Skeletal muscle cell (primary cell): ENCODE results near the gene CAMK1.

Source experiments
- DNase-seq: peaks from one replicate; pipeline ENCODE4 v3.0.0-alpha.2; 2010; ENCODE audit warnings: low read depth
- H3K4me3 ChIP-seq: 2 replicates; pipeline ENCODE4 v1.5.1; 2011; ENCODE audit warnings: low read depth, mild to moderate bottlenecking, control low read depth, low read length, moderate library complexity

Gene CAMK1

DNA sequence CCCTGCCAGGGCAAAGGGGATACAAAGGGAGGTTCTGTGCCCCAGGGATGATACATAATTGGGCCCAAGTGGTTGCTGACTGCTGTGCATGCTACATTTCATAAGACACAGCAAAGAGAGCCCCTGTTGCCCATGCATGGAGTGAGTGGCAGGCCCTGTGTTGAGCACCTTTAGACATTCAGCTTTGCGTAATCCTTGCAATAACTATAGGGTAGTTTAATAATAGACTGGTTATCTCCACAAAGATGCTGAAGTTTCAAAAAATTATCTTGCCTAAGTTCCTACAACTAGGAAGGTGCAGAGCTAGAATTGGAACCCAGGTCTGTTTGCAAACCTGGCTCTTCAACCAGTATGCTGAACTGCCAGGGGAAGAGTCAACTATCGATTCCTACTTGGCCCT is 21.7 kb downstream of the CAMK1 start:
- DNase-seq = no peak
- no peak overlapping the region for H3K4me3 ChIP-seq

GRCh38 chr3:9747267-9747666 is 22.5 kb downstream of the CAMK1 start:
- peak; percentile 14 for DNase-seq
- H3K4me3 ChIP-seq = no peak overlapping the region

GRCh38 chr3:9746330-9746729 is 23.4 kb downstream of the CAMK1 start:
- DNase-seq = peak; percentile 65
- H3K4me3 ChIP-seq = no peak overlapping the region

- no peak overlapping the region for H3K4me3 ChIP-seq
- no peak for DNase-seq
These were observed 24.2 kb downstream of the CAMK1 start for GRCh38 chr3:9745521-9745920.

DNA sequence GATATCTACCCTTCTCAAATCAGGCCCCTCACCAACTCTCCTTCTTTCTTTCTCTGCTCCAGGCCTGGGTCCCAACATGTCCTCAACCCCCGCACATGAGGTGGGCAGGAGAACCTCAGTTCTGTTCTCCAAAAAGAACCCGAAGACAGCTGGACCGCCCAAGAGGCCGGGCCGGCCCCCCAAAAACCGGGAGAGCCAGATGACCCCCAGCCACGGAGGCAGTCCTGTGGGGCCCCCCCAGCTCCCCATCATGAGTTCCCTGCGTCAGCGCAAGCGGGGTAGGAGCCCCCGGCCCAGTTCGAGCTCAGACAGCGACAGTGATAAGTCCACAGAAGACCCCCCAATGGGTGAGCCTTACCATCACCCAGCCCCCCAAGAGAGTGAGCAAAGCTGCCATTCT is 25.6 kb downstream of the CAMK1 start:
- H3K4me3 ChIP-seq = no peak overlapping the region
- no peak for DNase-seq

DNA sequence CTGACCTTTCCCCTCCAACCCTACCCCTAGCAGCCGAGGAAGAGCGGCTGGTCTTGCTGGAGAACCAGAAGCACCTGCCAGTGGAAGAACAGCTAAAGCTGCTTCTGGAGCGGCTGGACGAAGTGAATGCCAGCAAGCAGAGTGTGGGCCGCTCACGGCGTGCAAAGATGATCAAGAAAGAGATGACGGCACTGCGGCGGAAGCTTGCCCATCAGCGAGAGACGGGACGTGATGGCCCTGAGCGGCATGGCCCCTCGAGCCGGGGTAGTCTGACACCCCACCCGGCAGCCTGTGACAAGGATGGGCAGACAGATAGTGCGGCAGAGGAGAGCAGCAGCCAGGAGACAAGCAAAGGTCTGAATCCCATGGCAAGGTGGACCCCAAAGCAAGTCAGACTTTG is 26.2 kb downstream of the CAMK1 start:
- DNase-seq = no peak
- H3K4me3 ChIP-seq = no peak overlapping the region

DNA sequence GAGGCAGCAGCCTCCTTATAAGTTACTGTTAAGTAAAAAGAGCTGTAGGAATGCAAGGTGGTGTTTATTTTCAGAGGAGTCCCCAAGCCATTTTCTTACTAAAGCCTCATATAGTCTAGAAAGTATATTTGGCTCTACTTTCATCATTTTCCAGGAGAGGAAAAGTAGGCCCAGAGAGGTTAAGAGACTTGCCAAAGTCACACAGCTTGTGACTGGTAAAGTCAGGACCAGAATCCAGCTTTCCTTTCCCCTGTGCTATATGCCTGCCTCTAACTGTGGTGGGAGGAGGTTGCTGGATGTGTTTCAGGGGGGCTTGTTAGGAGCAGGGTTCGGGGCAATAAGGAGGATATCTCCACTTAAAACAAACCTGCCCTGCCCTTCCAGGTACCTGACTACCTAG is 27.2 kb downstream of the CAMK1 start:
- no peak for DNase-seq
- no peak overlapping the region for H3K4me3 ChIP-seq

GRCh38 chr3:9739181-9739580 is 30.6 kb downstream of the CAMK1 start:
- no peak overlapping the region for H3K4me3 ChIP-seq

GRCh38 chr3:9736831-9737230 is 32.9 kb downstream of the CAMK1 start:
- no peak overlapping the region for H3K4me3 ChIP-seq
- DNase-seq = no peak

More at GRCh38 chr3:9739181-9739580, 30.6 kb downstream of the CAMK1 start:
- no peak for DNase-seq

DNA sequence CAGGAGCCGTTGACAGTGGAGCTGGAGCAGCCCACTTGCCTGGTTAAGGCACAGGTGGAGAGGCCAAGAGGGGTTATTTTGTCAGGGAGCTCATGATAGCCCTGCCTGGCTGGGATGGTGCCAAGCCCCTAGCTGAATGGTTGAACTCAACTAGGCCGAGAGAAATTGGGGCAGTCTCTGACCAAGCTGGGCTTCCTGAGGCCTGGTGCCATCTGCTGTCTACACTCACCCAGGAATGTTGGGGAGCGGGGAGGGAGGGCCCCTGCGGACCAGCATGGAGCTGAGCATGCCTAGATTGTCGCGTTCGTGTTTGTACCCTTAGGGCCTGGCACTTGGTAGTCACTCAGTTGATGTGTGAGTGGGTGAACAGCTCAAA is 37.0 kb downstream of the CAMK1 start:
- DNase-seq = no peak
- H3K4me3 ChIP-seq = peak overlapping the region; percentile 96

GRCh38 chr3:9732080-9732739 is 37.5 kb downstream of the CAMK1 start:
- DNase-seq = no peak

DNA sequence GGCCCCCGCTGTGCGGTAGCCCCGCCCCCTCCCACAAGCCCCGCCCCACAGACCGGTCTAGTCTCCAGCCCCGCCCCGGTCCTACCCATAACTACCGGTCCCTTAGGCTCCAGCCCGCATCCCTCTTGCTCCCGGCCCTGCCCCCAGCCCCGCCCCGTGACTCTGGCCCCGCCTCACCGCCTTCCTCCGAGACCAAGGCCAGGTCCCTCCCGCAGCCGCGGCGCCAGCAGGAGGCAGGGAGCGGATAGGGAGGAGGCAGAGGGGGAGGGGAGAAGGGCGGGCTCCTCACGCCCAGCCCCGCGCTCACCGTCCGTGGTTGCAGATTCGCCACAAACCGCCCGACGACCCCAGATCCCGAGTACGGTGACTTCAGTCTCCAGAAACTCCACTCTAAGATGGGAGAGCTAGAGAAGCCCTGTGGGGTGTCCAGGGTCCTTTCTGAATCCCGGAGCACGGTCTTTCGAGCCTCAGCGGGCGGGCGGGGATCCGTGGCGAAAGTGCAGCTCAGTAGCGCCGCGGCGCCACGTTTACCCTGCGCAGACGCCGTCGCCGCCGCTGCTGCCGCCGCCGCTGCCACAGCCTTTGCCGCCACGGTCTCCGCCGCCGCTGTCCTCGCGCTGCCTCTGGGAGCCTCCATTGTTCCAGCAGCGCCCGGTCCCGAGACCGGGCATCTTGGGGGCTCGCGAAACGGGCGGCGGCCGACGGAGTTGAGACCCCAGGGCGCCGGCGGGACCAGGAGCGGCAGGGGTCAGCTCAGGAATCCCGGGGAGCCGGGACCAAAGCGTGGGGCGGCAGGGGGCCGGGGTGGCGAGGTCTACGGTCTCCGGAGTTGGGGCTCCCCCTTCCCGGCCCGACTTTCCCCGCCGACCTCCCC is 38.3 kb downstream of the CAMK1 start, which contains the start of gene BRPF1:
TSS of gene BRPF1 (plus strand) at position 530 of the 874 bp plus-strand sequence. CDS start 2,406 bp downstream, outside the sequence.
- H3K4me3 ChIP-seq = peak within 1 kb of the TSS; percentile 96
- peak; percentile 99 for DNase-seq

More at GRCh38 chr3:9732080-9732739, 37.5 kb downstream of the CAMK1 start:
- H3K4me3 ChIP-seq = peak overlapping the region; percentile 96

- H3K4me3 ChIP-seq = peak overlapping the region; percentile 59
- no peak for DNase-seq
These were observed 39.0 kb downstream of the CAMK1 start for GRCh38 chr3:9730657-9731205.

DNA sequence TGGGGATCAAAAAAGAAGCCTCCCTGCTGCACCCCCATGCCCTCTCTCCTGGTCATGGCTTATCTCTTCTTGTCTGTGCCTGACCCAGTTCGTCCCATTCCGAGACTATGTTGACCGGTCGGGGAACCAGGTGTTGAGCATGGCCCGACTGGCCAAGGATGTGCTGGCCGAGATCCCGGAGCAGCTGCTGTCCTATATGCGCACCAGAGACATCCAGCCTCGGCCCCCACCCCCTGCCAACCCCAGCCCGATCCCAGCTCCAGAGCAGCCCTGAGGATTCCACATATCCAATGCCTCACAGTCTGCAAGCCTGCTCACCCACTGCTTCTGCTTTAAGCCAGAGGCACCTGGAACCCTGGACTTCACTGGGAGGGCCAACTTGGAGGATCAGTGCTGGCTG is 40.3 kb downstream of the CAMK1 start:
- no peak overlapping the region for H3K4me3 ChIP-seq
- no peak for DNase-seq

GRCh38 chr3:9727743-9728142 is 42.0 kb downstream of the CAMK1 start:
- H3K4me3 ChIP-seq = no peak overlapping the region
- no peak for DNase-seq

DNA sequence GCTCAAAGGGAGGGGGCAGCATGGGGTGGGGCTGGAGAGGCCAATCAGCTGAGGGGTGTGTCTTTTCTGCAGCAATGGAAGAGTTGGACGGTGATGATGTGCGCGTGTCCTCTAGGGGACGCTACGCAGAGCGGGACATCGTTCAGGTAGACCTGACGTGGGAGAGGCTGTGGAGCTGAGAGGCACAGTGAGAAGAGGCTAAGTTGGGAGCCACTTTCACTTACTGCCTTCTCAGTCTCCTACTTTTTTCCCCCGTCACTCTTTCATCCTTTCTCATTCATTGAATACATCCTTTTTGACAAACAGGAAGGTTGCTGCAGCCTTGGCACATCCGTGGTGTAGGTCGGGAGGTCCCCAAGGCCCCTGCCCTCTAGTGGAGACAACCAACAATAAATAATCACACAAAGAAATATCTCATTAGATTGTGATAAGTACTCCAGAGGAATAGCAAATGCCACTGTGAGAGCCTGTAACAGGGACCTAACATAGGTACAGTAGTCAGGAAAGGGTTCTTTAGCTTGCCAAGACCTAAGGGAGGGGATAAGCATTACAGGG is 42.6 kb downstream of the CAMK1 start:
- DNase-seq = no peak
- H3K4me3 ChIP-seq = no peak overlapping the region

DNA sequence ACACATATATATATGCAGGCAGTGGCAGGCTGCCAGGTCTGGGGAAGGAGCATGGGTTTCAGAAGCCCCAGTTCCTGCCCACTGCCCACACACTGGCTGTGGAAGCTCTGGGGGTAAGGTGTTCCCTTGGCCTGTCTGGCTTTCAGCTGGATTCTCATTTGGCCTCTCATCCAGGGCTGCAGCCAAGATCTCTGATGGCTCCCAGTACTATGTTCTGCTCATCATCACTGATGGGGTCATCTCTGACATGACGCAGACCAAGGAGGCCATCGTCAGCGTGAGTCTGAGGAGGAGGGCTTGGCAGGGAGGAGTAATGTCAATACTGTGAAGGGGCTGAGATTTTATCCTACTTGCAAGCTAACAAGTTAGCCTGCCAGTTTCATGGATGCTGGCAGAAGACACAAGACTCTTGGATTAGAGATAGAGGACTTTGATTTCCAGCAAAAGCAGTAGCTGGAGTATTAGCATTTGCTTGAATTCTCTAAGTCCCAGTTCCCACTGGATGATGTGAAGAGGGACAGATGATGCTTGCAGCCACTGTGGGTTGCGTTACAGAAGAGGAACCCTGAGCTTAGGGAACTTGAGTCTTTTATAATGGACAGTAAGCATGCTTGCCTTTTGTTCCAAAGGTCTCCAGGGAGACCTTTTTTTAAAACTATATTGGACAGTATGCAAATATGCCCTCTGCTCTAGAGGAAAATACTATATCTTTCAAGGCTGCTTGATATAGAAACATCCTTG is 43.8 kb downstream of the CAMK1 start:
- no peak overlapping the region for H3K4me3 ChIP-seq
- DNase-seq = no peak

DNA sequence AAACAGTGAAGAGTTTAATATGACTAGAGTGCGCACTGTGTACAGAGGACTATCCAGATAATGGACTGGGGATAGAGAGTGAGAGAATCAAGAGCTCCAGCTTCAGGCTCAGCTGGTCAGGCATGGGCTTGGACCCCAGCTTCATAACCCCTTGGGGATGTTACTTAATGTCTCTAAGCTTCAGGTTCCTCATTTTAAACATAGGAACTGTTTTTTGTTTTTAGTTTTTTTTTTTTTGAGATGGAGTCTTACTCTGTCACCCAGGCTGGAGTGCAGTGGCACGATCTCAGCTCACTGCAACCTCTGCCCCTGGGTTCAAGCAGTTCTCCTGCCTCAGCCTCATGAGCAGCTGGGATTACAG is 48.1 kb downstream of the CAMK1 start:
- no peak overlapping the region for H3K4me3 ChIP-seq
- no peak for DNase-seq

GRCh38 chr3:9721015-9721699 is 48.6 kb downstream of the CAMK1 start:
- DNase-seq = no peak
- H3K4me3 ChIP-seq = no peak overlapping the region
